ENCODE measurements around the gene MYOT. TPM values are rescaled to one million over a fixed set of nuclear protein-coding genes. Genes with fewer than 3 reads are reported as not detected.

The MYOT gene
- total and polyA plus RNA-seq, 3 experiments from 2014 or later, result not detected

GRCh38 chr5:137831105-137831504, 36.6 kb upstream of the MYOT start:
- H3K4me3 Mint-ChIP-seq, result no peak overlapping the region
- Histone ChIP-seq H3K9me3 (ENCODE audit: low read length) (no peaks in the 10 kb centered on the region), H3K36me3 (ENCODE audit: insufficient read depth, low read length) (no peaks in the 10 kb centered on the region), H3K4me1 (ENCODE audit: insufficient read depth, low read length) (no peaks in the 10 kb centered on the region), H3K4me3 (ENCODE audit: low read length) (no peak overlapping the region), H3K27ac (ENCODE audit: low read depth, low read length) (no peak overlapping the region), H3K27me3 (ENCODE audit: insufficient read depth, low read length, poor library complexity, severe bottlenecking) (no peaks in the 10 kb centered on the region)
- no peak for DNase-seq
- ChIA-PET POLR2A (no interaction called here), CTCF (no interaction called here)
- peaks cover 1 to 4% (median 2%) of the 10 kb centered on the region in 3 donors for H3K36me3 Mint-ChIP-seq
- H3K27me3 Mint-ChIP-seq, result peaks cover 2 to 5% of the 10 kb centered on the region in 2 donors
- peaks cover 2 to 8% (median 4%) of the 10 kb centered on the region in 5 donors for H3K9me3 Mint-ChIP-seq
- no peaks in the 10 kb centered on the region for H3K4me1 Mint-ChIP-seq
- H3K27ac Mint-ChIP-seq, result no peak overlapping the region

DNA sequence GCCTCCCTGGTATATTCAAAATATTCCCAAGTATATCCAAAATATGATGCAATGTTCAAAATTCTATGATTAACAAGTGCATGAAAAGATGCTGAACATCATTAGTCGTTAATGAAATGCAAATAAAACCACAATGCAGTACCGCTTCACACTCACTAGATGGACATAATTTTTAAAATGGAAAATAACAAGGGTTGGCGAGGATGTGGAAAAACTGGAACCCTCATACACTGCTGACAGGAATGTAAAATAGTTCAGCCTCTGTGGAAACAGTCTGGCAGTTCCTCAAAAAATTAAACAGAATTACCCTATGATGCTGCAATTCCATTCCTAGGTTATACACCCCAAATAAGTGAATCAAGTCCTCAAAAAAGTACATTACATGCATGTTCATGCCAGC, 36.1 kb upstream of the MYOT start:
- H3K27me3 ChIP-seq (ENCODE audit: insufficient read depth, low read length, poor library complexity, severe bottlenecking), result no peaks in the 10 kb centered on the region
- peaks cover 2 to 5% of the 10 kb centered on the region in 2 donors for H3K27me3 Mint-ChIP-seq
- H3K36me3 ChIP-seq (ENCODE audit: insufficient read depth, low read length), result no peaks in the 10 kb centered on the region
- peaks cover under 1 to 2% (median 1%) of the 10 kb centered on the region in 3 donors for H3K36me3 Mint-ChIP-seq
- H3K4me1 Mint-ChIP-seq, result no peaks in the 10 kb centered on the region
- ChIA-PET CTCF (no interaction called here), POLR2A (no interaction called here)
- H3K27ac ChIP-seq (ENCODE audit: low read depth, low read length), result no peak overlapping the region
- no peak overlapping the region for H3K4me3 Mint-ChIP-seq
- no peak for DNase-seq
- H3K4me1 ChIP-seq (ENCODE audit: insufficient read depth, low read length), result no peaks in the 10 kb centered on the region
- no peak overlapping the region for H3K27ac Mint-ChIP-seq
- no peaks in the 10 kb centered on the region for H3K9me3 ChIP-seq (ENCODE audit: low read length)
- H3K4me3 ChIP-seq (ENCODE audit: low read length), result no peak overlapping the region
- H3K9me3 Mint-ChIP-seq, result peaks cover 0 to 5% (median under 1%) of the 10 kb centered on the region in 5 donors

DNA sequence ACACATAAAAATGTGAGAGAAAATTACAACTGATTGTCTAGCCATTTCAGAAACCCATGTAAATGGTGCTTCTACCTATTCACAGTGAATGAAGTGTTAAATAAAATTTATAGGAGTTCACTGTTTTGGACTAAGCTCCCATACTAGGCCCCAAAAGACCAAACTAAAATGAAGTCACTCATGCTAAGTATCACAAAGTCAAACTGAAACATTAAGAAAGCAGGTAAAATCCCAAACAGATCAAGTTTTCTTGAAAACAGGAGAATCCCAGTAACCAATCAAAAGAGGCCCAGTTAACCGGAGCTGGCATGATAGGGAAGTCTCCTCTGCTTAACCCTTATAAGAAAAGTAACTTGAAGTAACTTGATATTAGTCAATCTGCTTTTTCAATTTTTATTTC, 35.2 kb upstream of the MYOT start:
- no peak overlapping the region for H3K4me3 Mint-ChIP-seq
- H3K27ac Mint-ChIP-seq, result no peak overlapping the region
- Histone ChIP-seq H3K27ac (ENCODE audit: low read depth, low read length) (no peak overlapping the region), H3K9me3 (ENCODE audit: low read length) (no peaks in the 10 kb centered on the region), H3K4me1 (ENCODE audit: insufficient read depth, low read length) (no peaks in the 10 kb centered on the region), H3K36me3 (ENCODE audit: insufficient read depth, low read length) (no peaks in the 10 kb centered on the region), H3K4me3 (ENCODE audit: low read length) (no peak overlapping the region), H3K27me3 (ENCODE audit: insufficient read depth, low read length, poor library complexity, severe bottlenecking) (no peaks in the 10 kb centered on the region)
- H3K4me1 Mint-ChIP-seq, result no peaks in the 10 kb centered on the region
- DNase-seq, result no peak
- ChIA-PET CTCF (no interaction called here), POLR2A (no interaction called here)
- peaks cover 0 to 2% (median 1%) of the 10 kb centered on the region in 3 donors for H3K36me3 Mint-ChIP-seq
- H3K27me3 Mint-ChIP-seq, result peaks cover 2 to 5% of the 10 kb centered on the region in 2 donors
- H3K9me3 Mint-ChIP-seq, result no peaks in the 10 kb centered on the region

- no peak for DNase-seq
- Mint-ChIP-seq H3K27ac (no peak overlapping the region), H3K4me3 (no peak overlapping the region), H3K27me3 (peaks cover 2 to 5% of the 10 kb centered on the region in 2 donors), H3K9me3 (no peaks in the 10 kb centered on the region), H3K36me3 (peaks cover 0 to 2% (median 1%) of the 10 kb centered on the region in 3 donors), H3K4me1 (no peaks in the 10 kb centered on the region)
- Histone ChIP-seq H3K4me3 (ENCODE audit: low read length) (no peak overlapping the region), H3K27me3 (ENCODE audit: insufficient read depth, low read length, poor library complexity, severe bottlenecking) (no peaks in the 10 kb centered on the region), H3K36me3 (ENCODE audit: insufficient read depth, low read length) (no peaks in the 10 kb centered on the region), H3K9me3 (ENCODE audit: low read length) (no peaks in the 10 kb centered on the region), H3K4me1 (ENCODE audit: insufficient read depth, low read length) (no peaks in the 10 kb centered on the region), H3K27ac (ENCODE audit: low read depth, low read length) (no peak overlapping the region)
- ChIA-PET POLR2A (no interaction called here), CTCF (no interaction called here)
Observed at GRCh38 chr5:137833463-137833862, 34.2 kb upstream of the MYOT start.

DNA sequence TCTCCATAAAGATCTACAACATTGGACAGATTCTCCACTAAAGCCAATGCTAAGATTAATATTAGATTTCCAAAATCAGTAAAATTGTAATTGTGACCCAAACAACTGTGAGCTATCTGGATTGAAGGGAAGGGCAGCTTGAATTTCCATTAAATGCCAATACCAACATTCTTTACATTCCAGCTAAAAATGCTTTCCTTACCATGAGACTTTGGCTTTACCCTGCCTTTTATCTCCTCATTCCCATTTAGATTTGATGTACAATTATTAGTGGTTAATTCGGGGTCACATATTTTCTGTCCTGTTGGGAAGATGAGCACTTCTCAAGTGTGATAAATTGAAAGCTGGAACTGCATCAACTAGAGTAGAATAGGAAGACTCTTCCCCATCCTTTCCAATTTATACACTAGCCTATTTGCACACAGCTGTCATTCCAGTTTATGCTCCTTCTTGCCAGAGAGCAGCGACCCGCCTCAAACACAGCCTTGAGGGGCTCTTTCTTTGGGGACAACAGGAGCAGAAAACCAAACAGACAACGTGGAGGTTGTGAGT, 33.1 kb upstream of the MYOT start:
- Mint-ChIP-seq H3K27me3 (peaks cover 0 to 2% of the 10 kb centered on the region in 2 donors), H3K4me1 (no peaks in the 10 kb centered on the region), H3K4me3 (no peak overlapping the region), H3K36me3 (peaks cover 0 to 2% (median 1%) of the 10 kb centered on the region in 3 donors), H3K9me3 (no peaks in the 10 kb centered on the region), H3K27ac (no peak overlapping the region)
- H3K4me1 ChIP-seq (ENCODE audit: insufficient read depth, low read length), result no peaks in the 10 kb centered on the region
- ChIA-PET CTCF (no interaction called here), POLR2A (no interaction called here)
- no peaks in the 10 kb centered on the region for H3K36me3 ChIP-seq (ENCODE audit: insufficient read depth, low read length)
- DNase-seq, result no peak
- no peaks in the 10 kb centered on the region for H3K9me3 ChIP-seq (ENCODE audit: low read length)
- no peaks in the 10 kb centered on the region for H3K27me3 ChIP-seq (ENCODE audit: insufficient read depth, low read length, poor library complexity, severe bottlenecking)
- no peak overlapping the region for H3K27ac ChIP-seq (ENCODE audit: low read depth, low read length)
- H3K4me3 ChIP-seq (ENCODE audit: low read length), result no peak overlapping the region

DNA sequence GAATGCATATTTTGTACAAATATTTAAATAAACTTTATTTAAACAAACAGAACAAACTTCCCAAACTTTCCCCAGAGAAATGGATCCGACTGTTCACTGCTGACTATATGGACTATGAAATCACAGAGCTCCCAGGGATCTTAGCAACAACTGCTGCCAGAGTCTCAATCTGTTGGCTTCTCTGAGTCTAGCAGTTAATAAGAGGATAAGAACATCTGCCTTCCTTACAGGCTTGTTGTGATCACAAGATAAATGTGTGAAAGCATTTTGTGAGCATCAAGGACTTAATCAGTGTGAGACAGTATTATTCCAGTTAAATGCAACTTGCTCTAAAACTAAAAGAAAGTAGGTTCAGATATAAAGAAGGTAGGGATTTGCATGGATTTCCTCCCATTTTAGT, 31.4 kb upstream of the MYOT start:
- ChIA-PET POLR2A (no interaction called here), CTCF (no interaction called here)
- H3K4me1 Mint-ChIP-seq, result no peaks in the 10 kb centered on the region
- Histone ChIP-seq H3K4me1 (ENCODE audit: insufficient read depth, low read length) (no peaks in the 10 kb centered on the region), H3K27me3 (ENCODE audit: insufficient read depth, low read length, poor library complexity, severe bottlenecking) (no peaks in the 10 kb centered on the region), H3K36me3 (ENCODE audit: insufficient read depth, low read length) (no peaks in the 10 kb centered on the region), H3K27ac (ENCODE audit: low read depth, low read length) (no peak overlapping the region), H3K9me3 (ENCODE audit: low read length) (no peaks in the 10 kb centered on the region), H3K4me3 (ENCODE audit: low read length) (no peak overlapping the region)
- peaks cover 0 to 2% of the 10 kb centered on the region in 2 donors for H3K27me3 Mint-ChIP-seq
- no peak overlapping the region for H3K4me3 Mint-ChIP-seq
- no peaks in the 10 kb centered on the region for H3K9me3 Mint-ChIP-seq
- DNase-seq, result no peak
- peaks cover 0 to 3% (median 1%) of the 10 kb centered on the region in 3 donors for H3K36me3 Mint-ChIP-seq
- no peak overlapping the region for H3K27ac Mint-ChIP-seq

GRCh38 chr5:137836997-137837396, 30.7 kb upstream of the MYOT start:
- Mint-ChIP-seq H3K36me3 (peaks cover 0 to 3% (median 1%) of the 10 kb centered on the region in 3 donors), H3K4me1 (no peaks in the 10 kb centered on the region), H3K27me3 (peaks cover 0 to 2% of the 10 kb centered on the region in 2 donors), H3K4me3 (no peak overlapping the region), H3K9me3 (no peaks in the 10 kb centered on the region), H3K27ac (no peak overlapping the region)
- Histone ChIP-seq H3K4me1 (ENCODE audit: insufficient read depth, low read length) (no peaks in the 10 kb centered on the region), H3K27ac (ENCODE audit: low read depth, low read length) (no peak overlapping the region), H3K4me3 (ENCODE audit: low read length) (no peak overlapping the region), H3K36me3 (ENCODE audit: insufficient read depth, low read length) (no peaks in the 10 kb centered on the region), H3K27me3 (ENCODE audit: insufficient read depth, low read length, poor library complexity, severe bottlenecking) (no peaks in the 10 kb centered on the region), H3K9me3 (ENCODE audit: low read length) (no peaks in the 10 kb centered on the region)
- ChIA-PET POLR2A (no interaction called here), CTCF (no interaction called here)
- no peak for DNase-seq

- CTCF ChIA-PET, result no interaction called here
- POLR2A ChIA-PET, result no interaction called here
- no peak overlapping the region for H3K4me3 ChIP-seq (ENCODE audit: low read length)
- H3K27ac Mint-ChIP-seq, result peak overlapping the region in 1 of 8 donors; percentile 38
- H3K27me3 Mint-ChIP-seq, result peaks cover 0 to 2% of the 10 kb centered on the region in 2 donors
- no peak overlapping the region for H3K4me3 Mint-ChIP-seq
- DNase-seq, result no peak
- no peaks in the 10 kb centered on the region for H3K4me1 Mint-ChIP-seq
- H3K9me3 Mint-ChIP-seq, result no peaks in the 10 kb centered on the region
- no peaks in the 10 kb centered on the region for H3K9me3 ChIP-seq (ENCODE audit: low read length)
- peaks cover 0 to 3% (median 1%) of the 10 kb centered on the region in 3 donors for H3K36me3 Mint-ChIP-seq
- H3K27ac ChIP-seq (ENCODE audit: low read depth, low read length), result no peak overlapping the region
- no peaks in the 10 kb centered on the region for H3K36me3 ChIP-seq (ENCODE audit: insufficient read depth, low read length)
- H3K27me3 ChIP-seq (ENCODE audit: insufficient read depth, low read length, poor library complexity, severe bottlenecking), result no peaks in the 10 kb centered on the region
- no peaks in the 10 kb centered on the region for H3K4me1 ChIP-seq (ENCODE audit: insufficient read depth, low read length)
Observed at GRCh38 chr5:137837491-137838394, 29.9 kb upstream of the MYOT start.
